HepG2 (cell line): Measurements from ENCODE around the gene PRSS27. TPM values are rescaled to one million over a fixed set of nuclear protein-coding genes. Genes with fewer than 3 reads are reported as not detected.

ENCODE experiments used
- DNMT1 ChIP-seq: sonication (generic); formaldehyde crosslinking; IDR thresholded peaks from 2 replicates; pipeline ENCODE4 v1.5.1; 2020; ENCODE audit warnings: mild to moderate bottlenecking, missing genetic modification reagents
- DR1 ChIP-seq: sonication (generic); formaldehyde crosslinking; IDR thresholded peaks from 2 replicates; pipeline ENCODE4 v1.8.0; 2021; ENCODE audit warnings: mild to moderate bottlenecking, missing genetic modification reagents, inconsistent platforms
- FOXP1 ChIP-seq, 2 experiments: fragments of 450-650 bp in 1 of 2; IDR thresholded peaks; 2 replicates each; pipeline ENCODE4 v1.6.1; 2017 to 2018; ENCODE audit warnings: antibody characterized with exemption in 1 of 2
- GATAD2A ChIP-seq: IDR thresholded peaks from 2 replicates; pipeline ENCODE4 v1.6.1; 2016
- PRPF4 ChIP-seq: fragments of 200-400 bp; formaldehyde crosslinking; IDR thresholded peaks from 2 replicates; pipeline ENCODE4 v1.6.1; 2016; ENCODE audit warnings: low read length, low read depth; ENCODE audit not compliant: poor library complexity, severe bottlenecking
- SNRNP70 ChIP-seq: fragments of 200-400 bp; formaldehyde crosslinking; IDR thresholded peaks from 2 replicates; pipeline ENCODE4 v1.6.1; 2017; ENCODE audit warnings: mild to moderate bottlenecking, low read depth, low read length, moderate library complexity
- XBP1 ChIP-seq: sonication (generic); formaldehyde crosslinking; IDR thresholded peaks from 2 replicates; pipeline ENCODE4 v1.5.0; 2020; ENCODE audit warnings: missing genetic modification reagents
- ZNF136 ChIP-seq: sonication (generic); formaldehyde crosslinking; IDR thresholded peaks from 2 replicates; pipeline ENCODE4 v1.8.1; 2022; ENCODE audit warnings: low read depth, mild to moderate bottlenecking, moderate library complexity, missing genetic modification reagents
- ZNF512 ChIP-seq: sonication (generic); formaldehyde crosslinking; IDR thresholded peaks from 2 replicates; pipeline ENCODE4 v1.4.0; 2020; ENCODE audit warnings: mild to moderate bottlenecking, missing genetic modification reagents
- ZSCAN29 ChIP-seq: sonication (generic); formaldehyde crosslinking; conservative IDR thresholded peaks from 2 replicates; pipeline ENCODE4 v1.4.0; 2020; ENCODE audit warnings: mild to moderate bottlenecking, missing genetic modification reagents
- polyA plus RNA-seq, 8 experiments: library from polyadenylated mRNA; depleted of rRNA in 3 of 8; stranded (reverse) in 7 of 8; unstranded in 1 of 8; fragments of >200 nt; fragmentation: Illumina TruSeq in 4 of 8; extraction: Trizol in 4 of 8; gene quantifications; 2 replicates each; pipeline versions ENCODE4 v1.2.1 to v1.2.3, GENCODE V29; 2011 to 2016; ENCODE audit warnings: low read depth in 4 of 8, missing spikeins in 1 of 8, mixed read lengths in 1 of 8; ENCODE audit not compliant: insufficient read depth in 1 of 8
- total RNA-seq, 5 experiments: library from RNA; depleted of rRNA; stranded (reverse); fragments of >200 nt; fragmentation: Illumina TruSeq; extraction: Trizol; gene quantifications; 2 replicates each; pipeline ENCODE4 v1.2.3, GENCODE V29; 2016; ENCODE audit warnings: low read depth in 1 of 5
- TF ChIP-seq, protein P1 (sequence below): sonication (generic); formaldehyde crosslinking; IDR thresholded peaks from 2 replicates; pipeline ENCODE4 v1.4.0; 2020; ENCODE audit warnings: mild to moderate bottlenecking, low read depth, missing genetic modification reagents
- TF ChIP-seq, protein P2 (sequence below): sonication (generic); formaldehyde crosslinking; IDR thresholded peaks from 2 replicates; pipeline ENCODE4 v1.4.0; 2020; ENCODE audit warnings: missing genetic modification reagents, low read depth, mild to moderate bottlenecking, borderline replicate concordance
- TF ChIP-seq, protein P3 (sequence below): sonication (generic); formaldehyde crosslinking; IDR thresholded peaks from 2 replicates; pipeline ENCODE4 v1.4.0; 2020; ENCODE audit warnings: missing genetic modification reagents
- TF ChIP-seq, protein P4 (sequence below): sonication (generic); formaldehyde crosslinking; IDR thresholded peaks from 2 replicates; pipeline ENCODE4 v1.4.0; 2020; ENCODE audit warnings: missing genetic modification reagents

PRSS27 gene
- total and polyA plus RNA-seq, 2 of the 13 experiments (the other 11 are each of a cell fraction or from before 2014, with no cell fraction given), result 0.20 to 0.73 TPM

DNA sequence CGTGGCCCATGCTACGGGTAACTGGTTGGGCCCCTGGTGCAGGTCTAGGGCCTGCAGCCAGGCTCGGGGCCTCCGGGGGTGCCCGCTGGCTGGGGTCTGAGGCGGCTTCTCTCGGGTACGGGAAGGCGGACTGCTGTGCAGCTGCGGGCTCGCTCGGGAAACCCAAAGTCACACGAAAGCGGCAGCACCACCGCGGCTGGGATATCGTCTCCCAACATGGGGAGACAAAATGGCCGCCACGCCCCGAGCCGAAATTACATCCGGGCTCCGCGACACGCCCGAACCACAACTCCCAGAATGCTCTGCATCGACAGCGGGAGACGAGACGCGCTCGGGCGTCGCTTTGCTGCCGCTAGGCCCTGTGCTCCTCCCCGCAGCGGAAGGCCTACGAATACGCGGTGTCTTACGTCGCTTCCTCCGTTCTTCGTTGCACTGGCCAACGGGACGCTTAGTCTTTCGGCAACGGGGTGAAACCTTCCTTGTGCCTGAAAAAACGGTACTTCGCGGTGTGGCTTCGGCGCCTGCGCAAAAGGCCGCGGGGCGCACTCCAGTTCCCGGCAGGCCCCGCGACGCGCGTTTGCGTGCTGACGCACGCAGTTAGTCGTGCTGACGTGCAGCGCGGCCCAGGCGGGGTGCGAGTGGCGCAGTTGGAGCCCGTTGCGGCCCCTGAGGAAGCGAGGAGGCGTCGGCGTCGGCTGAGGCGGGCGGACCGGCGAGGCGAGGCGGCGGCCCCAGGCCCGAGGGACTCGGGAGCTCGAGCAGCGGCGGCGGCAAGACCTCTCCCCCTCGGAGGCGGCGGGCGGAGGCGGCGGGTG is 32.2 kb upstream of the PRSS27 start, which contains the start of gene SRRM2 (continued):
- TF ChIP-seq, protein P1, sequence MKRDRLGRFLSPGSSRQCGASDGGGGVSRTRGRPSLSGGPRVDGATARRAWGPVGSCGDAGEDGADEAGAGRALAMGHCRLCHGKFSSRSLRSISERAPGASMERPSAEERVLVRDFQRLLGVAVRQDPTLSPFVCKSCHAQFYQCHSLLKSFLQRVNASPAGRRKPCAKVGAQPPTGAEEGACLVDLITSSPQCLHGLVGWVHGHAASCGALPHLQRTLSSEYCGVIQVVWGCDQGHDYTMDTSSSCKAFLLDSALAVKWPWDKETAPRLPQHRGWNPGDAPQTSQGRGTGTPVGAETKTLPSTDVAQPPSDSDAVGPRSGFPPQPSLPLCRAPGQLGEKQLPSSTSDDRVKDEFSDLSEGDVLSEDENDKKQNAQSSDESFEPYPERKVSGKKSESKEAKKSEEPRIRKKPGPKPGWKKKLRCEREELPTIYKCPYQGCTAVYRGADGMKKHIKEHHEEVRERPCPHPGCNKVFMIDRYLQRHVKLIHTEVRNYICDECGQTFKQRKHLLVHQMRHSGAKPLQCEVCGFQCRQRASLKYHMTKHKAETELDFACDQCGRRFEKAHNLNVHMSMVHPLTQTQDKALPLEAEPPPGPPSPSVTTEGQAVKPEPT, result 0 out of 2 replicates have a peak, but pooled peaks have one; percentile 1
- TF ChIP-seq DNMT1 (CRISPR knock-in tag) (peak; percentile 81), DR1 (peak; percentile 92), XBP1 (CRISPR knock-in tag) (0 out of 2 replicates have a peak, but pooled peaks have one; percentile 30), SNRNP70 (no peak), ZNF512 (CRISPR knock-in tag) (no peak), PRPF4 (no peak), ZNF136 (CRISPR knock-in tag) (no peak; the same call in 1 of the 2 replicates), GATAD2A (CRISPR knock-in tag) (no peak), FOXP1 (IDR thresholded peaks at IDR 0.05) (no peak), FOXP1 (CRISPR knock-in tag; IDR thresholded peaks at IDR 0.05) (no peak), ZSCAN29 (peak; percentile 71; the same call in 1 of the 2 replicates)
- TF ChIP-seq, protein P2, sequence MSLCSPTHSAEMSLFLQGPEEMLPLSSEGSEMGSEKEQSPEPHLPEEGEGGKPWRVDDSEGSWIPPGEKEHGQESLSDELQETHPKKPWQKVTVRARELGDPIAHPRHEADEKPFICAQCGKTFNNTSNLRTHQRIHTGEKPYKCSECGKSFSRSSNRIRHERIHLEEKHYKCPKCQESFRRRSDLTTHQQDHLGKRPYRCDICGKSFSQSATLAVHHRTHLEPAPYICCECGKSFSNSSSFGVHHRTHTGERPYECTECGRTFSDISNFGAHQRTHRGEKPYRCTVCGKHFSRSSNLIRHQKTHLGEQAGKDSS (CRISPR knock-in tag), result peak; percentile 90; the same call in 1 of the 2 replicates
- TF ChIP-seq, protein P3, sequence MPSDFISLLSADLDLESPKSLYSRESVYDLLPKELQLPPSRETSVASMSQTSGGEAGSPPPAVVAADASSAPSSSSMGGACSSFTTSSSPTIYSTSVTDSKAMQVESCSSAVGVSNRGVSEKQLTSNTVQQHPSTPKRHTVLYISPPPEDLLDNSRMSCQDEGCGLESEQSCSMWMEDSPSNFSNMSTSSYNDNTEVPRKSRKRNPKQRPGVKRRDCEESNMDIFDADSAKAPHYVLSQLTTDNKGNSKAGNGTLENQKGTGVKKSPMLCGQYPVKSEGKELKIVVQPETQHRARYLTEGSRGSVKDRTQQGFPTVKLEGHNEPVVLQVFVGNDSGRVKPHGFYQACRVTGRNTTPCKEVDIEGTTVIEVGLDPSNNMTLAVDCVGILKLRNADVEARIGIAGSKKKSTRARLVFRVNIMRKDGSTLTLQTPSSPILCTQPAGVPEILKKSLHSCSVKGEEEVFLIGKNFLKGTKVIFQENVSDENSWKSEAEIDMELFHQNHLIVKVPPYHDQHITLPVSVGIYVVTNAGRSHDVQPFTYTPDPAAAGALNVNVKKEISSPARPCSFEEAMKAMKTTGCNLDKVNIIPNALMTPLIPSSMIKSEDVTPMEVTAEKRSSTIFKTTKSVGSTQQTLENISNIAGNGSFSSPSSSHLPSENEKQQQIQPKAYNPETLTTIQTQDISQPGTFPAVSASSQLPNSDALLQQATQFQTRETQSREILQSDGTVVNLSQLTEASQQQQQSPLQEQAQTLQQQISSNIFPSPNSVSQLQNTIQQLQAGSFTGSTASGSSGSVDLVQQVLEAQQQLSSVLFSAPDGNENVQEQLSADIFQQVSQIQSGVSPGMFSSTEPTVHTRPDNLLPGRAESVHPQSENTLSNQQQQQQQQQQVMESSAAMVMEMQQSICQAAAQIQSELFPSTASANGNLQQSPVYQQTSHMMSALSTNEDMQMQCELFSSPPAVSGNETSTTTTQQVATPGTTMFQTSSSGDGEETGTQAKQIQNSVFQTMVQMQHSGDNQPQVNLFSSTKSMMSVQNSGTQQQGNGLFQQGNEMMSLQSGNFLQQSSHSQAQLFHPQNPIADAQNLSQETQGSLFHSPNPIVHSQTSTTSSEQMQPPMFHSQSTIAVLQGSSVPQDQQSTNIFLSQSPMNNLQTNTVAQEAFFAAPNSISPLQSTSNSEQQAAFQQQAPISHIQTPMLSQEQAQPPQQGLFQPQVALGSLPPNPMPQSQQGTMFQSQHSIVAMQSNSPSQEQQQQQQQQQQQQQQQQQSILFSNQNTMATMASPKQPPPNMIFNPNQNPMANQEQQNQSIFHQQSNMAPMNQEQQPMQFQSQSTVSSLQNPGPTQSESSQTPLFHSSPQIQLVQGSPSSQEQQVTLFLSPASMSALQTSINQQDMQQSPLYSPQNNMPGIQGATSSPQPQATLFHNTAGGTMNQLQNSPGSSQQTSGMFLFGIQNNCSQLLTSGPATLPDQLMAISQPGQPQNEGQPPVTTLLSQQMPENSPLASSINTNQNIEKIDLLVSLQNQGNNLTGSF (CRISPR knock-in tag), result peak; percentile 71
- TF ChIP-seq, protein P4, sequence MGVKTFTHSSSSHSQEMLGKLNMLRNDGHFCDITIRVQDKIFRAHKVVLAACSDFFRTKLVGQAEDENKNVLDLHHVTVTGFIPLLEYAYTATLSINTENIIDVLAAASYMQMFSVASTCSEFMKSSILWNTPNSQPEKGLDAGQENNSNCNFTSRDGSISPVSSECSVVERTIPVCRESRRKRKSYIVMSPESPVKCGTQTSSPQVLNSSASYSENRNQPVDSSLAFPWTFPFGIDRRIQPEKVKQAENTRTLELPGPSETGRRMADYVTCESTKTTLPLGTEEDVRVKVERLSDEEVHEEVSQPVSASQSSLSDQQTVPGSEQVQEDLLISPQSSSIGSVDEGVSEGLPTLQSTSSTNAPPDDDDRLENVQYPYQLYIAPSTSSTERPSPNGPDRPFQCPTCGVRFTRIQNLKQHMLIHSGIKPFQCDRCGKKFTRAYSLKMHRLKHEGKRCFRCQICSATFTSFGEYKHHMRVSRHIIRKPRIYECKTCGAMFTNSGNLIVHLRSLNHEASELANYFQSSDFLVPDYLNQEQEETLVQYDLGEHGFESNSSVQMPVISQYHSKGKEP (CRISPR knock-in tag), result no peak
